Peyer's patch (tissue), 4 donors: Measurements from ENCODE around the gene FRMD8. TPM values are rescaled to one million over a fixed set of nuclear protein-coding genes. Genes with fewer than 3 reads are reported as not detected.

ENCODE experiments used
- DNase-seq, 3 donors: peaks; one replicate each; pipeline ENCODE4 v3.0.0-alpha.2; 2017 to 2019
- H3K27ac ChIP-seq, 4 donors: fragments of 200-600 bp; sonication (generic); one replicate each; pipeline ENCODE4 v1.5.1; 2016 to 2019
- H3K27me3 ChIP-seq, 2 donors: fragments of 200-600 bp; sonication (generic); one replicate each; pipeline ENCODE4 v1.5.1; 2019
- H3K36me3 ChIP-seq, 3 donors: fragments of 200-600 bp; sonication (generic); one replicate each; pipeline ENCODE4 v1.5.1; 2016 to 2019
- H3K4me1 ChIP-seq, 4 donors: fragments of 200-600 bp; sonication (generic); one replicate each; pipeline ENCODE4 v1.5.1; 2016 to 2019
- H3K4me3 ChIP-seq, 4 donors: fragments of 200-600 bp; sonication (generic); 1 replicate in 3 of 4; 2 replicates in 1 of 4; pipeline ENCODE4 v1.5.1; 2016 to 2019; ENCODE audit warnings: mild to moderate bottlenecking in 1 of 4
- H3K9me3 ChIP-seq, 4 donors: fragments of 200-600 bp; sonication (generic); one replicate each; pipeline ENCODE4 v1.5.1; 2016 to 2019; ENCODE audit warnings: mild to moderate bottlenecking in 1 of 4
- CTCF ChIP-seq, 6 experiments: fragments of 450-650 bp in 4 of 6; fragments of 200-600 bp in 2 of 6; sonication (generic) in 1 of 6; IDR thresholded peaks; one replicate each; pipeline ENCODE4 v1.5.1; 2017 to 2019; ENCODE audit warnings: antibody characterized with exemption in 6 of 6, mild to moderate bottlenecking in 3 of 6, moderate library complexity in 1 of 6
- POLR2A ChIP-seq, 2 donors: fragments of 450-650 bp; IDR thresholded peaks; one replicate each; pipeline ENCODE4 v1.5.1; 2017; ENCODE audit warnings: antibody characterized with exemption in 2 of 2, mild to moderate bottlenecking in 2 of 2, moderate library complexity in 2 of 2
- total RNA-seq, 4 donors: library from RNA; depleted of rRNA; stranded (reverse); fragments of >200 nt; gene quantifications; one replicate each; pipeline ENCODE4 v1.1.0, GENCODE V29; 2016

FRMD8 gene
- total RNA-seq, 4 donors from 2014 or later: 51.2 to 115 (median 102) TPM

DNA sequence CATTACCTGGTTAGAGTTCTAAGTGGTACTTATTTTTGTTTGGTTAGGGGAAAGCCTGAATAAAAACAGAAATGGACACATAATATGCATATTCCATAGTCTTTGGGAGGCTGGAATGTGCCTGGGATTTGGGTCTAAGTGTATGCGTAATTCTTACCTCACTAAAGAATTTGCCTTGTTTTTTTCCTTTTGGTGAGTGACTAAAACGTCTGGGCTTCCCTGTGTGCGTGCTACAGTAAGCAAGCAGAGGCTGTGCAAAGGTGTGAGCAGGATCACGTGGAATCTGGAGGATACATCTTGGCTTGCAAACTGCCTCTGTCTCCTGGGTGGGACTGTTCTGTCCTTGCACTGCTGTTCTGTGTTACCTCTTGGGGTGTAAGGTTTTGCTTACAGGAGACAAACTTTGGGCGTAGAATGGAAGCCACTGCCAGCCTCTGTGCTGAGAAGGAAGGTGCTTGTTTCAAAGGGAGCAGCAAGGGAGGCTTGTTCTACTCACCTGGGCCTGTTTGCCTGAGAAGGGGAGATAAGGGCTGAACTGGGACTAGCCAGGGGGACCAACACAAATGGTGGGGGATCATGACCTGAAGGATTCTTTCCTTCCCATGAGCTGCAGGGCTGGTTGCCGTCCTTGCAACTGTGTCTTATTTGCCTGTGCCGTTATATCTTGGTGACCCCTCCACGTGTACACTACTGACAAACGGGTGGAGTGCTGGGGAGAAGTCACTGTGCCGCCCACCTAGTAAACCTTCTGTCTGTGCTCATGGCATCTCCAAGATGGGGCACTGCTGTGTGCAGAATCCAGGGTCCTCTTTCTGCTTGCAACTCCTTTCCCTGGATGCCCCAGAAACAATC is 40.6 kb downstream of the FRMD8 start:
- H3K4me1 ChIP-seq: peaks cover 0 to 43% (median 22%) of the 10 kb centered on the region in 4 donors
- peak overlapping the region; percentile 61 to 91 (median 74) for H3K4me3 ChIP-seq

DNA sequence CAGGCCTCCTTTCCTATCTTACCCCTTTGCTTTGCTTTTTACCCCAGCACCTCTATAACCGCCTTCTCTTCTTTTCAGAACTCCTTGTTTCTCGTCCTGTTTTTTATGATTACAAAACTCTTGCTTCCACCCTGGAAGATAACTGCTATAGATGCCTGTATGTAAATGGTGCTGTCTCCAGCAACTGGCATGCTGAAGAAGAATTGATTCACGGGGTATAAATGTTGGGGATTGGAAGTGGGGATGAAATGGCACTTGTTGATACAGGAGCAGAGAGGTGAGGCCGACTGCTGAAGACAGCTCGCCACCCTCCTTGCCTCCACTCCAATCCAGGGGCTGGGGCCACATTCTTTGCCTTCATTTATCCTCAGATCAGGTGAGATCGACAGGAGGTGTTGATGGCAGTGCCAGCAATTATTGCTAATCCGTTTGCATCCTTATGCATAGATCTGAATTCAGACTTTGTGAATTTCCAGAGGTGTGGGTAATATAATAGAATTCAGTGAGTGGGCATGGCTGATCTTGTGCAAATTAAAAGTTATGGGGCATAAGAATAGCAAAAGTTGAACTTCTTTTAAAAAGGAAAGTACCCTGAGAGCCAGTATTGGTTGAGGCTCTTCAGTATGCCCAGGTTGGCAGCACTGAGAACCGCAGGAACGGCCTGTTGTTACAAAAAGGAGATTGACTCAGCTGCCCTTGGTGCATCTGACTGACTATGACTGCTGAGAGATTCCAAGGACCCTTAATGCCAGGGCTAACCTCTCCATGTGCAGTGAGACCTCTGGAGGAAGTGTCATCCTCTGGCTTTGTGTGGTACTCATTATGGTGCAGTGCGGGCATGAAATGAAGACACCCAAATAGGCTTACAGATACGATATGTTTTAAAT is 41.5 kb downstream of the FRMD8 start:
- H3K27me3 ChIP-seq: no peaks in the 10 kb centered on the region
- peak; percentile 47 to 70 (median 60) for DNase-seq
- H3K27ac ChIP-seq: peak overlapping the region; percentile 97 to 100 (median 98)
- H3K4me3 ChIP-seq: peak overlapping the region; percentile 61 to 91 (median 74)
- H3K4me1 ChIP-seq: peaks cover 0 to 51% (median 23%) of the 10 kb centered on the region in 4 donors
- no peaks in the 10 kb centered on the region for H3K9me3 ChIP-seq
- H3K36me3 ChIP-seq: peaks cover 0 to 33% (median 0%) of the 10 kb centered on the region in 3 donors
- no peak for TF ChIP-seq CTCF (IDR thresholded peaks at IDR 0.05)
- no peak for TF ChIP-seq POLR2A (IDR thresholded peaks at IDR 0.05)

More for the DNA sequence above, 40.6 kb downstream of the FRMD8 start:
- TF ChIP-seq POLR2A (IDR thresholded peaks at IDR 0.05): peak in 1 of 2 donors; percentile 75
- no peak for TF ChIP-seq CTCF (IDR thresholded peaks at IDR 0.05)
- no peaks in the 10 kb centered on the region for H3K27me3 ChIP-seq
- peak; percentile 44 to 74 (median 66) for DNase-seq
- H3K36me3 ChIP-seq: peaks cover 0 to 33% (median 0%) of the 10 kb centered on the region in 3 donors
- H3K9me3 ChIP-seq: no peaks in the 10 kb centered on the region
- H3K27ac ChIP-seq: peak overlapping the region; percentile 97 to 100 (median 98)

DNA sequence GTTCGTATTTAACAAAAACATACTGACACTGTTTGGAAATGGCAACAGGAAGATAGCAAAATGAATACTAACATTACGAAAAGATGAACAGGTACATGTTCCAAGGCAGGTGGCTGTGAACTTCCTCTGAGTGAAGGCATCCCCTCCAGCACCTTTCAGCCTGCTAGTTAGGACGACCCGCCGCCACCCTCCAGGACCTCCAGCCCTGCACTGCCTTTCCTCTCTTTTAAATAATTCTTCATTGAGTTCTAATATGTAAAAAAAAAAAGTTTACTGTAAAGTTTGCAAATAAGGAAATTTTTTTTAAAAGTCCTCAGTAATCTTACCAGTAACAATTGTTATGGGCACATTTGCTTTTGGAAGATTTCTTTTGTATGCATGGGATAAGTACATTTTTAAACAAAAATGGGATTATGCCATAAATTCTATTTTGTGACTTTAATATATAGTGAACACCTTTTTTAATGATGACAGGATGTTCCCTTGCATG is 42.2 kb downstream of the FRMD8 start:
- Histone ChIP-seq H3K9me3 (no peaks in the 10 kb centered on the region), H3K27ac (peak overlapping the region; percentile 97 to 100 (median 98)), H3K4me3 (peak overlapping the region in 3 of 4 donors; percentile 61 to 81 (median 66)), H3K27me3 (no peaks in the 10 kb centered on the region), H3K4me1 (peaks cover 0 to 51% (median 23%) of the 10 kb centered on the region in 4 donors), H3K36me3 (peaks cover 0 to 31% (median 0%) of the 10 kb centered on the region in 3 donors)
- DNase-seq: peak; percentile 56 to 64 (median 62)
- TF ChIP-seq POLR2A (IDR thresholded peaks at IDR 0.05): peak in 1 of 2 donors; percentile 56
- no peak for TF ChIP-seq CTCF (IDR thresholded peaks at IDR 0.05)

GRCh38 chr11:65429068-65429681 is 42.7 kb downstream of the FRMD8 start:
- DNase-seq: peak; percentile 23 to 60 (median 52)
- TF ChIP-seq POLR2A (IDR thresholded peaks at IDR 0.05): peak; percentile 48 to 61
- TF ChIP-seq CTCF (IDR thresholded peaks at IDR 0.05): peak in 1 of 6 experiments; percentile 10
- H3K36me3 ChIP-seq: peaks cover 0 to 32% (median 0%) of the 10 kb centered on the region in 3 donors
- H3K27ac ChIP-seq: peak overlapping the region; percentile 97 to 100 (median 98)
- H3K4me3 ChIP-seq: peak overlapping the region in 2 of 4 donors; percentile 66 to 81
- H3K4me1 ChIP-seq: peaks cover 0 to 51% (median 23%) of the 10 kb centered on the region in 4 donors
- H3K9me3 ChIP-seq: no peaks in the 10 kb centered on the region
- H3K27me3 ChIP-seq: no peaks in the 10 kb centered on the region
